Measurements from ENCODE around the gene ZBP1. TPM values are rescaled to one million over a fixed set of nuclear protein-coding genes. Genes with fewer than 3 reads are reported as not detected.
A peak's percentile ranks its signal among the peaks of the same experiment; 100 is the strongest.
"Not testable (repeated sequence)": the region's sequence is repeated elsewhere in the genome, so short reads cannot be mapped to it uniquely, and the experiment has no call there.

The ZBP1 gene
- total RNA-seq, 1 donor from 2014 or later: not detected

- DNase-seq (ENCODE audit: low read depth, low spot score): no peak
Observed at GRCh38 chr20:57647933-57648785, 27.9 kb upstream of the ZBP1 start.

GRCh38 chr20:57647006-57647932 lies 27.0 kb upstream of the ZBP1 start:
- DNase-seq (ENCODE audit: low read depth, low spot score): no peak

- no peak for DNase-seq (ENCODE audit: low read depth, low spot score)
Observed at GRCh38 chr20:57638895-57639236, 18.6 kb upstream of the ZBP1 start.

- DNase-seq (ENCODE audit: low read depth, low spot score): no peak
Observed at GRCh38 chr20:57638173-57638894, 18.1 kb upstream of the ZBP1 start.

- no peak for DNase-seq (ENCODE audit: low read depth, low spot score)
Observed at GRCh38 chr20:57633945-57634491, 13.8 kb upstream of the ZBP1 start.

- no peak for DNase-seq (ENCODE audit: low read depth, low spot score)
Observed at GRCh38 chr20:57632286-57632685, 12.1 kb upstream of the ZBP1 start.

GRCh38 chr20:57630061-57630460 lies 9.8 kb upstream of the ZBP1 start:
- DNase-seq (ENCODE audit: low read depth, low spot score): no peak

GRCh38 chr20:57629491-57629901 lies 9.3 kb upstream of the ZBP1 start:
- not testable (repeated sequence) for DNase-seq (ENCODE audit: low read depth, low spot score)

- DNase-seq (ENCODE audit: low read depth, low spot score): not testable (repeated sequence)
Observed at GRCh38 chr20:57628962-57629308, 8.7 kb upstream of the ZBP1 start.

- peak; percentile 44 for DNase-seq (ENCODE audit: low read depth, low spot score)
Observed at GRCh38 chr20:57628047-57628961, 8.1 kb upstream of the ZBP1 start.

- DNase-seq (ENCODE audit: low read depth, low spot score): no peak
Observed at GRCh38 chr20:57627339-57627738, 7.1 kb upstream of the ZBP1 start.

- no peak for DNase-seq (ENCODE audit: low read depth, low spot score)
Observed at GRCh38 chr20:57625978-57626377, 5.8 kb upstream of the ZBP1 start.

- DNase-seq (ENCODE audit: low read depth, low spot score): no peak
Observed at GRCh38 chr20:57625181-57625958, 5.1 kb upstream of the ZBP1 start.

- no peak for DNase-seq (ENCODE audit: low read depth, low spot score)
Observed at GRCh38 chr20:57624124-57624523, 3.9 kb upstream of the ZBP1 start.

- DNase-seq (ENCODE audit: low read depth, low spot score): no peak
Observed at GRCh38 chr20:57622579-57623381, 2.6 kb upstream of the ZBP1 start.

- DNase-seq (ENCODE audit: low read depth, low spot score): no peak
Observed at GRCh38 chr20:57622201-57622570, 2.0 kb upstream of the ZBP1 start.

GRCh38 chr20:57621421-57622200 lies 1.4 kb upstream of the ZBP1 start:
- no peak for DNase-seq (ENCODE audit: low read depth, low spot score)

GRCh38 chr20:57620999-57621398 lies 773 bp upstream of the ZBP1 start:
- no peak for DNase-seq (ENCODE audit: low read depth, low spot score)
